ENCODE measurements around the gene UBE3B.

DNA sequence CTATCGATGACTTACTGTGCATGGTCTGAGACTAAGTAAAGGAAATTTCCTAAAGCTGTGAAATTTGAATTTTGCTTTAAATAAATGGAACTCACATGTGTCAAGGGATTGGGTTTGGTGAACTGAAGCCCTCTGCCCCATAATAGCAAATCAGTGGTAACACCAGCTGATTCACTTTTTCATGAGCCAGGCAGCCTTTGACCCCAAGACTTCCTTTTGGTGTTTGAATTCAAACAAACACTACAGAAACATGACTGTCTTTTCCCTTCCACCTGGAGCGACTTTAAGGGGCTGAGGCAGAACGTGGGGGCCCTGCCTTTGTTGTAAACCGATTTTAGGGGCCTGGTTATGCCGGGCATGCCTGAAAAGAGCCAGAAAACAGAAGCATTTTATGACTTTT lies 29.2 kb upstream of the UBE3B start:
- TF ChIP-seq, protein P1, sequence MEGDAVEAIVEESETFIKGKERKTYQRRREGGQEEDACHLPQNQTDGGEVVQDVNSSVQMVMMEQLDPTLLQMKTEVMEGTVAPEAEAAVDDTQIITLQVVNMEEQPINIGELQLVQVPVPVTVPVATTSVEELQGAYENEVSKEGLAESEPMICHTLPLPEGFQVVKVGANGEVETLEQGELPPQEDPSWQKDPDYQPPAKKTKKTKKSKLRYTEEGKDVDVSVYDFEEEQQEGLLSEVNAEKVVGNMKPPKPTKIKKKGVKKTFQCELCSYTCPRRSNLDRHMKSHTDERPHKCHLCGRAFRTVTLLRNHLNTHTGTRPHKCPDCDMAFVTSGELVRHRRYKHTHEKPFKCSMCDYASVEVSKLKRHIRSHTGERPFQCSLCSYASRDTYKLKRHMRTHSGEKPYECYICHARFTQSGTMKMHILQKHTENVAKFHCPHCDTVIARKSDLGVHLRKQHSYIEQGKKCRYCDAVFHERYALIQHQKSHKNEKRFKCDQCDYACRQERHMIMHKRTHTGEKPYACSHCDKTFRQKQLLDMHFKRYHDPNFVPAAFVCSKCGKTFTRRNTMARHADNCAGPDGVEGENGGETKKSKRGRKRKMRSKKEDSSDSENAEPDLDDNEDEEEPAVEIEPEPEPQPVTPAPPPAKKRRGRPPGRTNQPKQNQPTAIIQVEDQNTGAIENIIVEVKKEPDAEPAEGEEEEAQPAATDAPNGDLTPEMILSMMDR (conservative IDR thresholded peaks at IDR 0.05; ENCODE audit: low read depth, low read length), result no peak
- TF ChIP-seq EZH2 (IDR thresholded peaks at IDR 0.05; ENCODE audit: low read length, unreplicated experiment), result no peak
- no peak for TF ChIP-seq EZH2phosphoT487 (IDR thresholded peaks at IDR 0.05; ENCODE audit: borderline replicate concordance, low read length)

Measured in PC-3 (cell line).